Neural progenitor cell (in vitro differentiated cells): ENCODE data around the gene TNC. TPM values are rescaled to one million over a fixed set of nuclear protein-coding genes. Genes with fewer than 3 reads are reported as not detected.

Experiments used
- DNase-seq: peaks from one replicate; pipeline ENCODE4 v3.0.0-alpha.2; 2016; ENCODE audit warnings: low spot score
- H2AFZ ChIP-seq: fragments of 200-600 bp; sonication (generic); replicated peaks from 2 replicates; pipeline ENCODE4 v1.6.1; 2016; ENCODE audit warnings: antibody characterized with exemption
- H3F3A ChIP-seq: fragments of 200-600 bp; sonication (generic); 2 replicates; pipeline ENCODE4 v1.6.1; 2016; ENCODE audit warnings: antibody characterized with exemption, low read depth
- H3K27ac ChIP-seq: fragments of 200-600 bp; sonication (generic); 2 replicates; pipeline ENCODE4 v1.5.1; 2016; ENCODE audit warnings: mild to moderate bottlenecking
- H3K27me3 ChIP-seq: fragments of 200-600 bp; sonication (generic); 2 replicates; pipeline ENCODE4 v1.6.1; 2016; ENCODE audit warnings: mild to moderate bottlenecking, moderate library complexity
- H3K36me3 ChIP-seq: fragments of 200-600 bp; sonication (generic); 2 replicates; pipeline ENCODE4 v1.5.1; 2016
- H3K4me1 ChIP-seq: fragments of 200-600 bp; sonication (generic); 2 replicates; pipeline ENCODE4 v1.6.1; 2016; ENCODE audit warnings: mixed run types
- H3K4me2 ChIP-seq: fragments of 200-600 bp; sonication (generic); 2 replicates; pipeline ENCODE4 v1.6.1; 2016
- H3K4me3 ChIP-seq: fragments of 200-600 bp; sonication (generic); 2 replicates; pipeline ENCODE4 v1.5.1; 2016
- H3K79me2 ChIP-seq: fragments of 200-600 bp; sonication (generic); 2 replicates; pipeline ENCODE4 v1.6.1; 2016; ENCODE audit warnings: low read depth
- H3K9ac ChIP-seq: fragments of 200-600 bp; sonication (generic); 2 replicates; pipeline ENCODE4 v1.6.1; 2016
- H3K9me3 ChIP-seq: fragments of 200-600 bp; sonication (generic); 2 replicates; pipeline ENCODE4 v1.5.1; 2016; ENCODE audit warnings: low read depth
- H4K20me1 ChIP-seq: fragments of 200-600 bp; sonication (generic); 2 replicates; pipeline ENCODE4 v1.6.1; 2016; ENCODE audit warnings: low read depth
- H3K27ac Mint-ChIP-seq: 3 replicates; pipeline ENCODE4 v1.8.0; 2021; ENCODE audit warnings: mixed read lengths
- H3K27me3 Mint-ChIP-seq: 2 replicates; pipeline ENCODE4 v1.8.0; 2022; ENCODE audit warnings: low read depth, mild to moderate bottlenecking, inconsistent platforms, moderate library complexity, mixed read lengths; ENCODE audit not compliant: insufficient read depth
- H3K36me3 Mint-ChIP-seq: 3 replicates; pipeline ENCODE4 v1.8.0; 2021; ENCODE audit warnings: mixed read lengths
- H3K4me1 Mint-ChIP-seq: 3 replicates; pipeline ENCODE4 v1.8.0; 2021; ENCODE audit warnings: mixed read lengths
- H3K4me3 Mint-ChIP-seq: 3 replicates; pipeline ENCODE4 v1.8.0; 2021; ENCODE audit warnings: mild to moderate bottlenecking, moderate library complexity, mixed read lengths
- H3K9me3 Mint-ChIP-seq: 3 replicates; pipeline ENCODE4 v1.8.0; 2020; ENCODE audit warnings: mixed read lengths
- EZH2 ChIP-seq: fragments of 200-600 bp; sonication (generic); IDR thresholded peaks from 2 replicates; pipeline ENCODE4 v1.6.1; 2017; ENCODE audit warnings: antibody characterized with exemption, mild to moderate bottlenecking, moderate library complexity
- EZH2phosphoT487 ChIP-seq: fragments of 200-600 bp; sonication (generic); IDR thresholded peaks from 2 replicates; pipeline ENCODE4 v1.6.1; 2017; ENCODE audit warnings: antibody characterized with exemption
- total RNA-seq: library from RNA; depleted of rRNA; stranded (reverse); fragments of >200 nt; gene quantifications from 2 replicates; pipeline ENCODE4 v1.2.3, GENCODE V29; 2015; ENCODE audit warnings: low replicate concordance
- TF ChIP-seq, protein P1 (sequence below): fragments of 200-600 bp; sonication (generic); IDR thresholded peaks from 2 replicates; pipeline ENCODE4 v1.5.1; 2017; ENCODE audit warnings: antibody characterized with exemption, mild to moderate bottlenecking

The TNC gene
- total RNA-seq, 1 donor from 2014 or later = 54.9 TPM

DNA sequence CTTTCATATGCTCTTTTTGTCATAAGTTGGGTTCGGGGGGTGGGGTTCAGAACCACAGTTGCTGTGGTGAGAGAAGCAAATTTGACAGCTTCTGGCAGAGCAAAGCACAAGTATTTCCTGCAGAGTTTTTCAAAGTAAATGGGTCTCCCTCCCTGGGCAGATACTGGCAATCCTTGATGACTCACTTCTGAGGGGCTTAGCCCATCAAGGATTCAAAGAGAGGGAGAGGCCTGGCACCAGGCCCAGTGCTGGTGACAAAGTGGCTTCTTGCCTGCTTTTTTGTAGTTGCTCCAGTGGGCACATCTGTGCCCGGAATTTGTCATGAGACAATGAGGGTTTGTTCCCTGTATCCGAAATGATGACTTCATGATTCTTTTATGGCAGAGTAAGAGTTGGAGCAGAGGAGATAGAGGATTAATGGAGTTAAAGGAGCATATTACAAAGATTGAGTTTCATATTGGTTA lies 46.6 kb upstream of the TNC start:
- H3K27ac Mint-ChIP-seq = no peak overlapping the region
- no peaks in the 10 kb centered on the region for H3K36me3 Mint-ChIP-seq
- no peaks in the 10 kb centered on the region for H3K36me3 ChIP-seq
- H4K20me1 ChIP-seq = no peaks in the 10 kb centered on the region
- H3K4me1 Mint-ChIP-seq = peaks cover 12% of the 10 kb centered on the region
- H3K79me2 ChIP-seq = no peaks in the 10 kb centered on the region
- no peak overlapping the region for H3K4me2 ChIP-seq
- no peak overlapping the region for H2AFZ ChIP-seq
- H3K9ac ChIP-seq = no peak overlapping the region
- H3K4me3 ChIP-seq = no peak overlapping the region
- H3K4me1 ChIP-seq = no peaks in the 10 kb centered on the region
- H3K9me3 Mint-ChIP-seq = peaks cover 2% of the 10 kb centered on the region
- H3F3A ChIP-seq = no peaks in the 10 kb centered on the region
- H3K27ac ChIP-seq = no peak overlapping the region
- peak; percentile 10 for DNase-seq
- no peak overlapping the region for H3K4me3 Mint-ChIP-seq
- no peaks in the 10 kb centered on the region for H3K9me3 ChIP-seq
- H3K27me3 Mint-ChIP-seq = no peaks in the 10 kb centered on the region
- no peaks in the 10 kb centered on the region for H3K27me3 ChIP-seq
- no peak for TF ChIP-seq EZH2phosphoT487
- TF ChIP-seq, protein P1, sequence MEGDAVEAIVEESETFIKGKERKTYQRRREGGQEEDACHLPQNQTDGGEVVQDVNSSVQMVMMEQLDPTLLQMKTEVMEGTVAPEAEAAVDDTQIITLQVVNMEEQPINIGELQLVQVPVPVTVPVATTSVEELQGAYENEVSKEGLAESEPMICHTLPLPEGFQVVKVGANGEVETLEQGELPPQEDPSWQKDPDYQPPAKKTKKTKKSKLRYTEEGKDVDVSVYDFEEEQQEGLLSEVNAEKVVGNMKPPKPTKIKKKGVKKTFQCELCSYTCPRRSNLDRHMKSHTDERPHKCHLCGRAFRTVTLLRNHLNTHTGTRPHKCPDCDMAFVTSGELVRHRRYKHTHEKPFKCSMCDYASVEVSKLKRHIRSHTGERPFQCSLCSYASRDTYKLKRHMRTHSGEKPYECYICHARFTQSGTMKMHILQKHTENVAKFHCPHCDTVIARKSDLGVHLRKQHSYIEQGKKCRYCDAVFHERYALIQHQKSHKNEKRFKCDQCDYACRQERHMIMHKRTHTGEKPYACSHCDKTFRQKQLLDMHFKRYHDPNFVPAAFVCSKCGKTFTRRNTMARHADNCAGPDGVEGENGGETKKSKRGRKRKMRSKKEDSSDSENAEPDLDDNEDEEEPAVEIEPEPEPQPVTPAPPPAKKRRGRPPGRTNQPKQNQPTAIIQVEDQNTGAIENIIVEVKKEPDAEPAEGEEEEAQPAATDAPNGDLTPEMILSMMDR = no peak
- no peak for TF ChIP-seq EZH2

DNA sequence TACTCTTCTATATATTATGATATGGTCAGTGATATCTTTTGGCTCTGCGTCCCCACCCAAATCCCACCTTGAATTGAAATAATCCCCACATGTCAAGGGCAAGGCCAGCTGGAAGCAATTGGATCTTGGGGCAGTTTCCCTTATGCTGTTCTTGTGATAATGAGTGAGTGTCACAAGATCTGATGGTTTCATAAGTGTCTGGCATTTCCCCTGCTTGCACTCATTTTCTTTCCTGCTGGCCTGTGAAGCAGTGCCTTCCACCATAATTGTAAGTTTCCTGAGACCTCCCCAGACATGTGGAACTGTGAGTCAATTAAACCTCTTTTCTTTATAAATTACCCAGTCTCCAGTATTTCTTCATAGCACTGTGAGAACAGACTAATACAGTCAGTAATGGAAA lies 45.0 kb upstream of the TNC start:
- TF ChIP-seq EZH2phosphoT487 (no peak), EZH2 (no peak)
- TF ChIP-seq, protein P1 = no peak
- no peaks in the 10 kb centered on the region for H3F3A ChIP-seq
- Mint-ChIP-seq H3K9me3 (peaks cover 2% of the 10 kb centered on the region), H3K4me1 (peaks cover 9% of the 10 kb centered on the region), H3K4me3 (no peak overlapping the region), H3K36me3 (no peaks in the 10 kb centered on the region), H3K27ac (no peak overlapping the region), H3K27me3 (no peaks in the 10 kb centered on the region)
- H3K27me3 ChIP-seq = no peaks in the 10 kb centered on the region
- no peaks in the 10 kb centered on the region for H3K9me3 ChIP-seq
- H3K79me2 ChIP-seq = no peaks in the 10 kb centered on the region
- H3K27ac ChIP-seq = no peak overlapping the region
- H3K4me3 ChIP-seq = no peak overlapping the region
- H3K9ac ChIP-seq = no peak overlapping the region
- no peak for DNase-seq
- no peak overlapping the region for H2AFZ ChIP-seq
- H3K36me3 ChIP-seq = no peaks in the 10 kb centered on the region
- no peaks in the 10 kb centered on the region for H3K4me1 ChIP-seq
- H3K4me2 ChIP-seq = no peak overlapping the region
- no peaks in the 10 kb centered on the region for H4K20me1 ChIP-seq

DNA sequence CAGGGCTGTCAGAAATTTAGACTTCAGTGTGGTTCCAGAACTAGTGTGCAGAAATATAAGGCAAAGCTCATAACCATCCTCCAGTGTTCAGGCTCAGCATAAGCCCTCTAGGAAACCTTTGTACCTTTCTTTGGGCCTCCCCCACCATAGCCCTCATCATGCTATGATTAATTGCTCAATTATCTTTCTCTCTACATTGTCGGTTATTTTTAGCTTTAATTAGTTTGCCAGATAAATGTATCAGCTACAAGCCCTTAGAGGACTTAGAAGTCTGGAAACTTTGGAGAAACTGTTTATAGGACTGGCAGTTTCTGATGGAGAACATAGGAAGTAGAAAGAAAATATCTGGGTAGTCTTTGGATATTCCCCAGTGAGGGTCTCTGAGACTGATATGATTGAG lies 43.5 kb upstream of the TNC start:
- no peak for DNase-seq
- no peaks in the 10 kb centered on the region for H3K36me3 Mint-ChIP-seq
- no peaks in the 10 kb centered on the region for H3K9me3 ChIP-seq
- no peaks in the 10 kb centered on the region for H3K27me3 Mint-ChIP-seq
- H3K36me3 ChIP-seq = no peaks in the 10 kb centered on the region
- no peaks in the 10 kb centered on the region for H3K79me2 ChIP-seq
- no peaks in the 10 kb centered on the region for H3F3A ChIP-seq
- no peak overlapping the region for H3K9ac ChIP-seq
- no peak overlapping the region for H3K27ac ChIP-seq
- no peak overlapping the region for H3K4me2 ChIP-seq
- H3K9me3 Mint-ChIP-seq = peaks cover 5% of the 10 kb centered on the region
- no peak overlapping the region for H3K27ac Mint-ChIP-seq
- no peaks in the 10 kb centered on the region for H3K4me1 ChIP-seq
- H3K4me1 Mint-ChIP-seq = peaks cover 9% of the 10 kb centered on the region
- no peak overlapping the region for H3K4me3 Mint-ChIP-seq
- TF ChIP-seq, protein P1 = no peak
- H4K20me1 ChIP-seq = no peaks in the 10 kb centered on the region
- no peaks in the 10 kb centered on the region for H3K27me3 ChIP-seq
- no peak overlapping the region for H2AFZ ChIP-seq
- H3K4me3 ChIP-seq = no peak overlapping the region
